ENCODE data around the gene ABCB11.
"Not testable (repeated sequence)": the region's sequence is repeated elsewhere in the genome, so short reads cannot be mapped to it uniquely, and the experiment has no call there.

Gene ABCB11

GRCh38 chr2:169031202-169031601 is at the start of gene ABCB11:
Gene ABCB11 (minus strand): TSS chr2:169031324. CDS start chr2:169018125, 13,199 bp downstream.
- no peak for DNase-seq

- DNase-seq: no peak
These were observed 49.3 kb upstream of the ABCB11 start for GRCh38 chr2:169080250-169081069.

GRCh38 chr2:169077674-169078240 is 46.6 kb upstream of the ABCB11 start:
- no peak for DNase-seq

DNA sequence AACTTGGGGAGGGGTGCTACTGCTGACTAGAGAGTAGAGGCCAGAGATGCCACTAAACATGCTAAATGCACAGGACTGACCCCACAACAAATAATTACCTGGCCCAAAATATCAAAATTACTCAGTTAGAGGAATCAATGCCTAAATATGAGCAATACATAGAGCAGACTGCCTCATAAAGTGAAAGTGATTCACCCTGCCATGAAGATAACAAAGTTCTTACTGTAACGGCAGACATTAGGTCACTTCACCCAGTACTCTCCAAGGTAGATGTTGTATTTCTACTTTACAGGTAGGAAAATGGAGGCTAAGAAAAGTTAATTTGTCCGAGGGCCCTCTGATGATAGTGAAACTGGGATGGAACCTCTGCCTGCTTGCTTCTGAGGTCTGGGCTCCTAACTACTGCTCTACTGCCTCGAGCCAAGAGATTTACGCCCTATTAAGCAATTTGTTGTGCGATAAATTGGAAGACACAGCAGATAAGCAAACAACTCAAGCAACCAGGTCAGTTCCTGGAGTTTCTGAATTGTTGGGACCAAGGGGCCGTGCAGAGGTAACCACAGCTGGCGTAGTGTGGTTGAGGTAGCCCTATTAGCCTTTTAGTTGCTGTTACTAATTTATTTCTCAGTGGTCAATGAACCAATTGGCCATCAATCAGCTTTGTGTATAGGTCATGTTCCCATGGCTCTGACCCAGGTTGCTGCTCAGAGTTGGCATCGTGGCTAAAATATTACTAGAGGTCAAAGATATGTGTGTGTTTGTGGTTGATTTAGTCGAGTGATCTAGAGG is 43.0 kb upstream of the ABCB11 start:
- DNase-seq: no peak

- no peak for DNase-seq
These were observed 42.3 kb upstream of the ABCB11 start for GRCh38 chr2:169073211-169073962.

DNA sequence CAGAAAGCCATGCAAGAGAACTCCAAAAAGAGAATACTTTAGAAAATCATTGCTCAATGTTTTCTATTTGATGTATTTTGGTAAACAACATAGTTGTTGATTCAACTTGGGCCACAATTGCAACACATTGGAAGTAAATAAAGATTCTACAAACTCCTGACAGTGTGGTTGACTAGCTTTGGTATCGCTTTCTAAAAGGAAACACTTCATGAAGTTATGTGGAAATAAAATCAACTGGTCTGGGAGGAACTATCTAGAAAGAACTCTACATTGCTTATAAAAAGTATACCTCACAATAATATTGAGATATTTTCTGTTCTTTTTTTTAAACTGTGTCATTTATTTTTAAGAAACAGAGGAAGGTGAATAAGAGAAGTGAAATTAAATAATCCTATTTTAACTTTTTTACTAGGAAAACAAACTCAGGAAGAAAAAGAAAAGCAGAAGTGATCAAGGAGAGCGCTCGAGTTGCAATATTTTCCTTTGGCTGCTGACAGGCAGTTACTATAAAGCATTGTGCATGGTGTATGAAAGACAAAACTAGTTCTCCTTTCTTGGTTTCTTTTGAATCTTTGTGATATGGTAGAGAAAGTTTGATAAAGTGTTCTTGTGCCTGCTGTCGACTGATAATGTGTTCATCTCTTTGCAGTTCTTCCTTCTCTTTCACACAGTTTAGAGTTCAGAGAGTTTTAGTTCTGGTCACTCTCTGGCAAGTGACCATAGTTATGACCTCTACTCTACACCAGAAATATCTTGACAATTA is 41.2 kb upstream of the ABCB11 start:
- DNase-seq: no peak

DNA sequence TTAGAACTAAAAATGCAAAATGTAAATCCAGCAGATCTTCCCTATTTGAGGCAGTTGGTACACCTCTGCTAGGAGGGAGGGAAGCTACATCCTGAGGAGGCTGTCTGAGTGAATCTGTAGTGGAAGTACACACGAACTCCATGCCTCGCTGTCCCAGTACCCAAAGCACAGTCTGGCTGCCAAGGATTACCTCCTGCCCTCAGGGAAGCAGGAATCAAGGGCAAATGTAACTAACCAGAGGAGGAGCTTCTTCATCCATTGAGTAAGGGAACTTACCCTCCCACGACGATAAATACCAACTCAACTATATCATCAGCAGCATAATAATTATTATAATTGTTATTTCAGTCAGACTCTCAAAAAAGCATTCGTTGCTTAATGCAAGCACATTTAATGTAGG is 40.3 kb upstream of the ABCB11 start:
- no peak for DNase-seq

GRCh38 chr2:169069833-169070232 is 38.7 kb upstream of the ABCB11 start:
- no peak for DNase-seq

DNA sequence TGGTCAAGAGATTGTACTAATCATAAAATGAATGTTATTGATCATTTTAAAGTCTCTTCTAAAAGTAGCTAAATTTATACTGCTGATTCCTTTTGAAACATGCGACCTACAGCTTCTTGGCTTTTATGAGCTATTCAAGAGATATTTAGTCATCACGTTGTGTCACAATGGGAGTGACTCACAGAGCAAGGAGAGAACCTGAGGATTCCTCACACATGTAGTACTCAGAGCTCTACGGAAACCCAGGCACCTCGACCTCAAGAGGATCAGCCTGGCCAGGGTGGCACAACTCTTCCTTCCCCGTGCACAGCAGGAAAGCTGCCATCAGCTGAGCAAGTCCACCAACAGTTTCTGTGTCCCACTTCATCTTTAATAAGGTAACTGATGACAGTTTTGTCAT is 38.2 kb upstream of the ABCB11 start, which contains the start of gene DHRS9:
Gene DHRS9 (plus strand): TSS at position 223 of the 400 bp plus-strand sequence. CDS start 12,019 bp downstream, outside the sequence.
- no peak for DNase-seq

DNA sequence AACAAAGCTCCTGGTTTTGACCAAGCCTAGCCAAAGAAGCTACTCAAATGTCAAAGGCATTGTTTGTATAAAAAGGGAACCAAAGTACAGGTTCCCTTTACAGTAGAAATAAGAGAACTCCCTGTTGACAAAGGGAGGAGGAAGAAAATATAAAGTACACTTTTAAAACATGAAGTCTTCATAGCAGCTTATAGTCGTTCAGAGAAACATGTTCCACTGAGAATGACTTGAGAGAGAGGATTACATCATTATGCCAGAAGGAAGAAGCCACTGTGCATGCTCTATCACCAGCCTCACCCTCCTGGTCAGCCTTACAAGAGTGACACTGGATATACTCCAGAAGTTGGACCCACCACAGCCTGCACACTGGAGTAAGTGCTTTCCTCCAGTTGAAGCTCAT is 35.8 kb upstream of the ABCB11 start:
- no peak for DNase-seq

DNA sequence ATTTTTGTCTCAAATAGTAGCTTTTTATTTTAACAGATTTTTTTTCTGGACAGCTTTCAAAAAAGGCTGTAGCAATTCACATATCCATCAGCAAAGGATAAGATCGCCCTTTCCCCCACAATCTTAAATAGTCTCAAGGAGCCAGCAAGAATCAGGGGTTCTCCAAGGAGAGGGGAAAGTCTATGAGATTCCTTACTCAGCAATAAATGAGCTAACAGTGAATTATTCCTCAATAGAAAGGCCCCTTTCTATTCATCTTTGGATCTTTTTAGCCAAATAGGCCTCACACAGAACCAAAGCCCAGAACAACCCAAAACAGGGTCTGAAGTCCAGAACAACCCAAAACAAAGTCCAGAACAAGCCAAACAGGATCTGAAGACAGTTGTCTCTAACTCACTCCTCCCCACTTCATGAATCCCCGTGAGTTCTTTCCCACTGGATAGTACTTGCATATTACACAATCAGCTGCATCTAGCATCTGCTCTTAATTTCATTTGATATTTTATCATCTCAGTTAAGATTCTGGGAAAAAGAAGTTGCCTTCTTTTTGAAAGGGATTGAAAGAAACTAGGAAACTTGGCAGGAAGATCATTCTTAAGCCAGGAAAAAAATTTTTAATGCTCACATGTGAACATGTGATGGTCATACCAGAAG is 34.9 kb upstream of the ABCB11 start:
- DNase-seq: no peak

- DNase-seq: no peak
These were observed 34.3 kb upstream of the ABCB11 start for GRCh38 chr2:169065422-169065821.

- not testable (repeated sequence) for DNase-seq
These were observed 33.1 kb upstream of the ABCB11 start for GRCh38 chr2:169064199-169064598.

- DNase-seq: not testable (repeated sequence)
These were observed 23.5 kb upstream of the ABCB11 start for GRCh38 chr2:169054575-169054974.

GRCh38 chr2:169050476-169051240 is 19.5 kb upstream of the ABCB11 start:
- DNase-seq: no peak

DNA sequence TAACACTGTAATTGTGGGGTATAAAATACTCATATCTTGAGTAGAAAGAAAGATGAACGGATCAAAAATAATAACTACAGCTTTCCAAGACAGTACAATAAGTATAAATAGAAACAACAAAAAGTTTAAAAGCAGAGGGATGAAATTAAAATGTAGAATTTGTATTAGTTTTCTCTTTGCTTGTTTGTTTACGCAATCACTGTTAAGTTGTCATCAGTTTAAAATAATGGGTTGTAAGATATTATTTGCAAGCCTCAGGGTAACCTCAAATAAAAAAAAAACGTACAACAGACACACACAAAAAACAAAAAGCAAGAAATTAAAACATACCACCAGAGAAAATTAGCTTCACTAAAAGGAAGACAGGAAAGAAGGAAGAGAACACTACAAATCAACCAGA is 18.0 kb upstream of the ABCB11 start:
- no peak for DNase-seq

DNA sequence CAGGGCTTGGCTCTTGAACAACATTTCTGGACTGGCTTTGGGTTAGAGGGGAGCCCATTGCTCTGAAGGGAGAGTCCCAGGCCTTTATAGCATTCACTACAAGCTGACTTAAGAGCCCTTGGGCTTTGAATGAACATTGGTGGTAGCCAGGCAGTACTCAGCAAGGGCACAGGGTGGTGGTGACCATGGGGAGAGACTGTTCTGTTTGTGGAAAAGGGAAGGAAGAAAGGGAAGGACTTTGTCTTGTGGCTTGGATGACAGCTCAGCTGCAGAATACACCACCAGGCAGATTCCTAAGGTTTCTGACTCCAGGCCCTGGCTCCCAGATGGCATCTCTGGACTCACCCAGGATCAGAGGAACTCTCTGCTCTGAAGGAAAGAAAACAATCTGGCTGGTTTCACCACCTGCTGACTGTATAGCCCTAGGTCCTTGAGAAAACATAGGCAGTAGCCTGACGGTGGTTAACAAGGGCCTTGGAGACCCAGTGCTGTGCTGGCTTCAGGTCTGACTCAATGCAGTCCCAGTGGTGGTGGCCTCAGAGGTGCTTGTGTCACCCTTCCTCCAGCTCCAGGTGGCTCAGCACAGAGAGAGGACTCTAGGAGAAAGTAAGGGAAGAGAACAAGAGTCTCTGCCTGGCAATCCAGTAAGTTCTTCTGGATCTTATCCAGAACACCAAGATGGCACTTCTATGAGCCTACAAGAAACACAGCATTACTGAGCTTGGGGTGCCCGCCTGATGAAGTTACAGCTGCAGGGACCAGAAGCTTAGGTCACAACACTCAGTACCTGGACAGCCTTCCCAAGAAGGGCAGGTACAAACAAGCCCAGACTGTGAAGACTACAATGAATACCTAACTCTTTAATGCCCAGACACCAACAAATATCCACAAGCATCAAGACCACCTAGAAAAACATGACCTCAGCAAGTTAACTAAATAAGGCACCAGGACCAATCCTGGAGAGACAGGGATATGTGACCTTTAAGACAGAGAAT is 16.4 kb upstream of the ABCB11 start:
- no peak for DNase-seq

- no peak for DNase-seq
These were observed 15.5 kb upstream of the ABCB11 start for GRCh38 chr2:169046440-169047151.

DNA sequence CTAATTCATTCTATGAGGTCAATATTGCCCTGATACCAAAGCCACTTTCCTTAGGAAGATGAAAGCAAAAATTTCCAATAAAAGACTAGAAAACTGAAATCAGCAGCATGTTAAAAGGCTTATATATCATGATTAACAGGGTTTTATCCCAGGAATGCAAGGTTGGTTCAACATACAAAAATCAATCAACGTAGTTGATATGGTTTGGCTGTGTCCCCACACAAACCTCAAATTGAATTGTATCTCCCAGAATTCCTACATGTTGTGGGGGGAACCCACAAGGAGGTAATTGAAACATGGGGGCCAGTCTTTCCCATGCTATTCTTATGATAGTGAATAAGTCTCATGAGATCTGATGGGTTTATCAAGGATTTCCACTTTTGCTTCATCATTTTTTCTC is 11.7 kb upstream of the ABCB11 start:
- DNase-seq: no peak
